ENCODE data around the gene KLHDC2. TPM values are rescaled to one million over a fixed set of nuclear protein-coding genes. Genes with fewer than 3 reads are reported as not detected.

The KLHDC2 gene
- total RNA-seq, 1 experiment from 2014 or later, result 32.4 TPM

GRCh38 chr14:49767270-49767570 lies 733 bp upstream of the KLHDC2 start:
- H3K36me3 Mint-ChIP-seq (ENCODE audit: insufficient read depth, unreplicated experiment), result peaks cover 30% of the 10 kb centered on the region
- ChIA-PET CTCF (interaction anchor here (0.6 to 5.7 kb wide), 12 partner anchors 10 to 364 kb away, joined by 3 to 42 read pairs (median 4); partner anchors contain the start of genes DNAAF2 and LRR1), POLR2A (interaction anchor here (0.7 to 8.0 kb wide), 34 partner anchors 10 to 349 kb away, joined by 3 to 207 read pairs (median 5); partner anchors contain the start of genes DNAAF2, KLHDC1, LRR1 and MGAT2)
- peak overlapping the region; percentile 86 for H3K4me3 Mint-ChIP-seq (ENCODE audit: unreplicated experiment)
- peak overlapping the region; percentile 98 for H3K27ac Mint-ChIP-seq (ENCODE audit: low read depth, unreplicated experiment)
- BruUV-seq (replicated peaks), result no TSS peak
- peaks cover 18% of the 10 kb centered on the region for H3K4me1 Mint-ChIP-seq (ENCODE audit: insufficient read depth, unreplicated experiment)
- no peak for TF ChIP-seq CTCF (IDR thresholded peaks at IDR 0.05; ENCODE audit: unreplicated experiment)
- intact Hi-C loops (cut with micrococcal nuclease), result loop anchor here (5.0 kb wide), 1 partner anchor 80 kb away; the partner anchor contains the start of gene POLE2
- no peaks in the 10 kb centered on the region for H3K27me3 Mint-ChIP-seq (ENCODE audit: insufficient read depth, unreplicated experiment)
- H3K9me3 Mint-ChIP-seq (ENCODE audit: unreplicated experiment), result no peaks in the 10 kb centered on the region
- DNase-seq (ENCODE audit: unreplicated experiment), result no peak

- intact Hi-C loops (cut with micrococcal nuclease), result loop anchor here (1.0 to 5.0 kb wide), 2 partner anchors 81 to 134 kb away; partner anchors contain the start of gene POLE2
- ChIA-PET CTCF (interaction anchor here (0.6 to 5.7 kb wide), 15 partner anchors 8 to 931 kb away, joined by 3 to 42 read pairs (median 4); partner anchors contain the start of genes DNAAF2, LRR1, NEMF and POLE2), POLR2A (interaction anchor here (0.6 to 8.0 kb wide), 42 partner anchors 8 to 543 kb away, joined by 3 to 207 read pairs (median 4); partner anchors contain the start of genes DMAC2L, DNAAF2, KLHDC1 and L2HGDH)
- peaks cover 18% of the 10 kb centered on the region for H3K4me1 Mint-ChIP-seq (ENCODE audit: insufficient read depth, unreplicated experiment)
- peak overlapping the region; percentile 98 for H3K27ac Mint-ChIP-seq (ENCODE audit: low read depth, unreplicated experiment)
- TSS peak; percentile 36 for BruUV-seq (replicated peaks)
- H3K36me3 Mint-ChIP-seq (ENCODE audit: insufficient read depth, unreplicated experiment), result peaks cover 32% of the 10 kb centered on the region
- H3K27me3 Mint-ChIP-seq (ENCODE audit: insufficient read depth, unreplicated experiment), result no peaks in the 10 kb centered on the region
- DNase-seq (ENCODE audit: unreplicated experiment), result peak; percentile 68
- no peaks in the 10 kb centered on the region for H3K9me3 Mint-ChIP-seq (ENCODE audit: unreplicated experiment)
- H3K4me3 Mint-ChIP-seq (ENCODE audit: unreplicated experiment), result peak overlapping the region; percentile 86
- TF ChIP-seq CTCF (IDR thresholded peaks at IDR 0.05; ENCODE audit: unreplicated experiment), result no peak
These were observed 558 bp downstream of the KLHDC2 start for GRCh38 chr14:49768301-49769121.

GRCh38 chr14:49769171-49769570 lies 1.2 kb downstream of the KLHDC2 start:
- Mint-ChIP-seq H3K36me3 (ENCODE audit: insufficient read depth, unreplicated experiment) (peaks cover 39% of the 10 kb centered on the region), H3K4me3 (ENCODE audit: unreplicated experiment) (peak overlapping the region; percentile 86), H3K27ac (ENCODE audit: low read depth, unreplicated experiment) (peak overlapping the region; percentile 98), H3K4me1 (ENCODE audit: insufficient read depth, unreplicated experiment) (peaks cover 18% of the 10 kb centered on the region), H3K27me3 (ENCODE audit: insufficient read depth, unreplicated experiment) (no peaks in the 10 kb centered on the region), H3K9me3 (ENCODE audit: unreplicated experiment) (no peaks in the 10 kb centered on the region)
- TF ChIP-seq CTCF (IDR thresholded peaks at IDR 0.05; ENCODE audit: unreplicated experiment), result no peak
- ChIA-PET CTCF (interaction anchor here (0.6 to 5.7 kb wide), 6 partner anchors 15 to 279 kb away, joined by 3 to 42 read pairs (median 4); partner anchors contain the start of genes DNAAF2 and LRR1), POLR2A (interaction anchor here (0.6 to 8.0 kb wide), 24 partner anchors 11 to 543 kb away, joined by 3 to 207 read pairs (median 6); partner anchors contain the start of genes DMAC2L, DNAAF2, KLHDC1 and L2HGDH)
- BruUV-seq (replicated peaks), result TSS peak; percentile 46
- DNase-seq (ENCODE audit: unreplicated experiment), result peak; percentile 22
- intact Hi-C loops (cut with micrococcal nuclease), result loop anchor here (1.0 to 5.0 kb wide), 2 partner anchors 82 to 135 kb away; partner anchors contain the start of gene POLE2
